Measurements from ENCODE around the gene ACVR1B. TPM values are rescaled to one million over a fixed set of nuclear protein-coding genes. Genes with fewer than 3 reads are reported as not detected.

Gene ACVR1B
- total and polyA plus RNA-seq, 2 of the 8 experiments (the other 6 are each of a cell fraction or from before 2014, with no cell fraction given), result 16.0 to 19.2 TPM

- TF ChIP-seq FOSL1 (IDR thresholded peaks at IDR 0.05; ENCODE audit: insufficient read depth, low read depth, low read length) (no peak), TCF12 (IDR thresholded peaks at IDR 0.05; ENCODE audit: low read depth, low read length) (no peak), POLR2A (IDR thresholded peaks at IDR 0.05; ENCODE audit: control extremely low read depth in 1 of 2, low read depth in 2 of 2, low read length in 2 of 2) (no peak), TBP (IDR thresholded peaks at IDR 0.05; ENCODE audit: low read depth, low read length) (peak; percentile 50; the same call in 1 of the 2 replicates)
- H3K14ac ChIP-seq (ENCODE audit: insufficient read length), result no peak overlapping the region
- H3K23me2 ChIP-seq (ENCODE audit: low read depth, low read length), result peaks cover 6% of the 10 kb centered on the region
- DNase-seq (ENCODE audit: low read depth in 1 of 2, low spot score in 2 of 2) (no peak), FAIRE-seq (no peak)
- H3K23ac ChIP-seq (ENCODE audit: insufficient read length), result no peak overlapping the region
- H3K9me3 ChIP-seq (ENCODE audit: insufficient read depth in 2 of 2, low read depth in 1 of 2, low read length in 1 of 2), result no peaks in the 10 kb centered on the region
- no peak overlapping the region for H2AK5ac ChIP-seq (ENCODE audit: low read depth, low read length)
- no peak overlapping the region for H2AFZ ChIP-seq (ENCODE audit: low read length)
- H3K27ac ChIP-seq (ENCODE audit: low read depth, low read length), result no peak overlapping the region
- H3K4me3 ChIP-seq (ENCODE audit: extremely low read depth in 1 of 4, insufficient read depth in 2 of 4, low read depth in 3 of 4, low read length in 4 of 4), result no peak overlapping the region
- peaks cover 0 to 3% (median 0%) of the 10 kb centered on the region in 4 experiments; a peak in 1 of 8 replicates for H3K36me3 ChIP-seq (ENCODE audit: control insufficient read depth in 2 of 4, insufficient read depth in 4 of 4, low read length in 3 of 4)
- H2BK20ac ChIP-seq (ENCODE audit: low read length), result no peak overlapping the region
- H2BK5ac ChIP-seq (ENCODE audit: low read depth, low read length), result no peak overlapping the region
- H3K27me3 ChIP-seq (replicated peaks in 1 of 4; ENCODE audit: control insufficient read depth in 3 of 4, extremely low read depth in 1 of 4, insufficient read depth in 3 of 4, low read length in 3 of 4), result peaks cover 4 to 28% (median 20%) of the 10 kb centered on the region in 4 experiments
- H3K4ac ChIP-seq (replicated peaks; ENCODE audit: insufficient read length, low read depth, low read length), result no peak overlapping the region
- H3K4me2 ChIP-seq (ENCODE audit: insufficient read depth in 1 of 2, low read depth in 2 of 2, low read length in 2 of 2), result no peak overlapping the region
- no peaks in the 10 kb centered on the region for H3K79me1 ChIP-seq (ENCODE audit: low read depth, low read length)
- WGBS, 2 experiments (ENCODE audit: extremely low coverage in 1 of 2, insufficient coverage in 1 of 2, insufficient read length in 1 of 2, insufficient replicate concordance in 2 of 2, low coverage in 1 of 2, low lambda C conversion rate in 2 of 2, missing lambda C conversion rate in 1 of 2), result 85% methylated on average over 9 of the region's 9 CpGs; no CpG with 5 or more reads in 1 of the 2 experiments
- H4K91ac ChIP-seq (replicated peaks; ENCODE audit: insufficient read length, low read length), result no peak overlapping the region
- H3K4me1 ChIP-seq (replicated peaks in 1 of 4; ENCODE audit: control insufficient read depth in 3 of 4, insufficient read depth in 4 of 4, low read length in 3 of 4), result no peaks in the 10 kb centered on the region; a peak in 2 of 7 replicates
- ChIA-PET POLR2A (ENCODE audit: partially characterized antibody) (interaction anchor here (1.1 to 1.2 kb wide), 2 partner anchors 9 to 14 kb away, joined by 3 read pairs; no protein-coding TSS in a partner anchor), CTCF (ENCODE audit: partially characterized antibody) (interaction anchor here (0.8 to 12.7 kb wide), 6 partner anchors 9 to 111 kb away, joined by 3 to 234 read pairs (median 8); no protein-coding TSS in a partner anchor)
- H2BK15ac ChIP-seq (ENCODE audit: low read length), result no peak overlapping the region
- no peak overlapping the region for H3K56ac ChIP-seq (replicated peaks; ENCODE audit: insufficient read length, low read depth, low read length)
- no peaks in the 10 kb centered on the region for H3K79me2 ChIP-seq (ENCODE audit: control insufficient read depth in 1 of 2, insufficient read depth in 2 of 2, low read length in 2 of 2)
- no peak overlapping the region for H3K9ac ChIP-seq (replicated peaks in 1 of 4; ENCODE audit: extremely low read depth in 1 of 4, low read depth in 3 of 4, low read length in 3 of 4)
- no peaks in the 10 kb centered on the region for H4K20me1 ChIP-seq (replicated peaks in 1 of 2; ENCODE audit: control insufficient read depth in 1 of 2, insufficient read depth in 2 of 2, low read length in 2 of 2)
- no peak overlapping the region for H4K5ac ChIP-seq (ENCODE audit: insufficient read length, low read depth, low read length)
- H4K8ac ChIP-seq (ENCODE audit: extremely low read depth, insufficient read depth, low read length), result no peak overlapping the region
- H2BK120ac ChIP-seq (replicated peaks; ENCODE audit: low read depth, low read length), result no peak overlapping the region
- no peak overlapping the region for H3K18ac ChIP-seq (ENCODE audit: extremely low read depth, low read length)
- H2BK12ac ChIP-seq (ENCODE audit: low read depth, low read length), result no peak overlapping the region
Measured at GRCh38 chr12:51908876-51909592, 42.5 kb upstream of the ACVR1B start.
